HepG2 (cell line): ENCODE results near the gene PCNX4. TPM values are rescaled to one million over a fixed set of nuclear protein-coding genes. Genes with fewer than 3 reads are reported as not detected.

Source experiments
- ATAC-seq: fragments of 200-7000 bp; cut with Tn5 transposase; 3 replicates; pipeline ENCODE4 v1.9.1; 2020; ENCODE audit warnings: mild to moderate bottlenecking, moderate library complexity
- BruUV-seq: library from RNA; stranded (reverse); fragments of 400-500 nt; replicated peaks from 2 replicates; lab custom pipeline; 2021; lab: Mats Ljungman, UMichigan
- CTCF ChIA-PET: fragments of 300-600 bp; formaldehyde crosslinking; extraction: SDS; loops from one replicate; lab custom pipeline; 2021; ENCODE audit warnings: low total read pairs, inconsistent platforms, low intra/inter-chr PET ratio; lab: Yijun Ruan, JAX
- POLR2A ChIA-PET: fragments of 350-600 bp; sonication (Branson Sonifier 250); formaldehyde crosslinking; loops from one replicate; lab custom pipeline; 2020; ENCODE audit warnings: antibody characterized with exemption, inconsistent platforms; lab: Yijun Ruan, JAX
- DNase-seq: peaks from one replicate; pipeline ENCODE4 v3.0.0-alpha.2; 2015; ENCODE audit warnings: low spot score
- FAIRE-seq: peaks from 3 replicates; lab custom pipeline; 2011; peaks lifted over from hg19 to GRCh38; lab: Jason Lieb, UNC
- H2AFZ ChIP-seq: one replicate; pipeline ENCODE4 v1.6.1; 2011; ENCODE audit warnings: low read length, inconsistent platforms
- H3K27ac ChIP-seq: fragments of 300-600 bp; 3 replicates; pipeline ENCODE4 v1.8.0; 2011; ENCODE audit warnings: mixed run types, mild to moderate bottlenecking, mixed read lengths, low read length, inconsistent platforms; ENCODE audit not compliant: insufficient read depth; ENCODE audit errors: extremely low read length
- H3K27me3 ChIP-seq, 2 experiments: fragments of 200-600 bp in 1 of 2; 2 replicates in 1 of 2; 3 replicates in 1 of 2; pipeline versions ENCODE4 v1.6.0 to v1.8.0; 2011; ENCODE audit warnings: low read length in 2 of 2, mild to moderate bottlenecking in 2 of 2, moderate library complexity in 2 of 2, inconsistent platforms in 1 of 2; ENCODE audit not compliant: insufficient read depth in 2 of 2, control insufficient read depth in 1 of 2
- H3K36me3 ChIP-seq, 2 experiments: fragments of 200-600 bp in 1 of 2; replicated peaks in 1 of 2; 2 replicates in 1 of 2; 3 replicates in 1 of 2; pipeline versions ENCODE4 v1.5.1 to v1.8.0; 2011; ENCODE audit warnings: low read length in 2 of 2, inconsistent platforms in 1 of 2; ENCODE audit not compliant: insufficient read depth in 2 of 2, control insufficient read depth in 1 of 2
- H3K4me1 ChIP-seq: 2 replicates; pipeline ENCODE4 v1.5.1; 2012; ENCODE audit warnings: low read length, inconsistent platforms; ENCODE audit not compliant: insufficient read depth
- H3K4me2 ChIP-seq: 2 replicates; pipeline ENCODE4 v1.6.0; 2011; ENCODE audit warnings: low read depth, low read length, inconsistent platforms
- H3K4me3 ChIP-seq, 3 experiments: fragments of 200-600 bp in 1 of 3; sonication (generic), shearing (Covaris generic) in 1 of 3; replicated peaks in 1 of 3; 2 replicates each; pipeline ENCODE4 v1.5.1; 2011 to 2016; ENCODE audit warnings: low read length in 3 of 3, inconsistent platforms in 2 of 3, low read depth in 2 of 3, mild to moderate bottlenecking in 2 of 3, control low read depth in 1 of 3, mixed read lengths in 1 of 3; ENCODE audit not compliant: insufficient read depth in 1 of 3
- H3K79me2 ChIP-seq: one replicate; pipeline ENCODE4 v1.6.1; 2011; ENCODE audit warnings: low read length, inconsistent platforms; ENCODE audit not compliant: insufficient read depth
- H3K9ac ChIP-seq: 2 replicates; pipeline ENCODE4 v1.6.0; 2011; ENCODE audit warnings: mild to moderate bottlenecking, low read depth, low read length, inconsistent platforms; ENCODE audit not compliant: insufficient read depth
- H3K9me3 ChIP-seq: 2 replicates; pipeline ENCODE4 v1.5.1; 2012; ENCODE audit warnings: mild to moderate bottlenecking, low read length
- H4K20me1 ChIP-seq: 2 replicates; pipeline ENCODE4 v1.6.0; 2011; ENCODE audit warnings: inconsistent platforms, mild to moderate bottlenecking, low read length, moderate library complexity; ENCODE audit not compliant: insufficient read depth
- ATF7 ChIP-seq, 2 experiments: fragments of 450-650 bp in 1 of 2; sonication (generic) in 1 of 2; formaldehyde crosslinking in 1 of 2; IDR thresholded peaks; 2 replicates each; pipeline versions ENCODE4 v1.4.0 to v1.6.1; 2016 to 2020; ENCODE audit warnings: antibody characterized with exemption in 1 of 2, mild to moderate bottlenecking in 1 of 2, missing genetic modification reagents in 1 of 2
- FOXM1 ChIP-seq: sonication (generic); formaldehyde crosslinking; IDR thresholded peaks from 2 replicates; pipeline ENCODE4 v1.5.0; 2020; ENCODE audit warnings: missing genetic modification reagents
- NCOA2 ChIP-seq: sonication (generic); formaldehyde crosslinking; IDR thresholded peaks from 2 replicates; pipeline ENCODE4 v1.8.0; 2022; ENCODE audit warnings: inconsistent platforms
- POLR2A ChIP-seq, 2 experiments: IDR thresholded peaks; 2 replicates each; pipeline ENCODE4 v1.6.1; 2011; ENCODE audit warnings: low read depth in 2 of 2, low read length in 2 of 2, mild to moderate bottlenecking in 1 of 2, moderate library complexity in 1 of 2; ENCODE audit not compliant: insufficient read depth in 1 of 2
- SRSF4 ChIP-seq: fragments of 200-400 bp; formaldehyde crosslinking; IDR thresholded peaks from one replicate; pipeline ENCODE4 v1.6.1; 2018; ENCODE audit warnings: mild to moderate bottlenecking, low read depth, low read length, moderate library complexity; ENCODE audit not compliant: poor library complexity, severe bottlenecking
- SRSF9 ChIP-seq: fragments of 200-400 bp; formaldehyde crosslinking; IDR thresholded peaks from 2 replicates; pipeline ENCODE4 v1.6.1; 2018; ENCODE audit warnings: borderline replicate concordance, mild to moderate bottlenecking, low read depth, low read length; ENCODE audit not compliant: insufficient read depth, poor library complexity, severe bottlenecking
- ZNF484 ChIP-seq: sonication (generic); formaldehyde crosslinking; IDR thresholded peaks from 2 replicates; pipeline ENCODE4 v1.5.1; 2020; ENCODE audit warnings: mild to moderate bottlenecking, low read depth, missing genetic modification reagents, borderline replicate concordance
- ZNF563 ChIP-seq: sonication (generic); formaldehyde crosslinking; IDR thresholded peaks from 2 replicates; pipeline ENCODE4 v1.8.0; 2022; ENCODE audit warnings: mild to moderate bottlenecking, moderate library complexity, missing genetic modification reagents
- ZSCAN20 ChIP-seq: sonication (generic); formaldehyde crosslinking; IDR thresholded peaks from 2 replicates; pipeline ENCODE4 v1.4.0; 2020; ENCODE audit warnings: missing genetic modification reagents, mild to moderate bottlenecking, borderline replicate concordance
- WGBS: methylation state at CpG from one replicate; pipeline ENCODE4 v1.1.6; 2017; ENCODE audit warnings: low lambda C conversion rate; 5-methylcytosine and 5-hydroxymethylcytosine counted together
- in situ Hi-C: cut with HindIII; loops from 2 replicates; pipeline ENCODE4 v1.10.0; 2017; ENCODE audit warnings: low pct_unique_long_range_greater_than_20kb; ENCODE audit not compliant: extremely low pct_ligation_motif_present
- intact Hi-C: fragments of 100-400 bp; cut with micrococcal nuclease; formaldehyde crosslinking; loops from one replicate; pipeline ENCODE4 v1.10.0; 2022; ENCODE audit not compliant: unreplicated experiment
- polyA plus RNA-seq, 8 experiments: library from polyadenylated mRNA; depleted of rRNA in 3 of 8; stranded (reverse) in 7 of 8; unstranded in 1 of 8; fragments of >200 nt; fragmentation: Illumina TruSeq in 4 of 8; extraction: Trizol in 4 of 8; gene quantifications; 2 replicates each; pipeline versions ENCODE4 v1.2.1 to v1.2.3, GENCODE V29; 2011 to 2016; ENCODE audit warnings: low read depth in 4 of 8, missing spikeins in 1 of 8, mixed read lengths in 1 of 8; ENCODE audit not compliant: insufficient read depth in 1 of 8
- total RNA-seq, 5 experiments: library from RNA; depleted of rRNA; stranded (reverse); fragments of >200 nt; fragmentation: Illumina TruSeq; extraction: Trizol; gene quantifications; 2 replicates each; pipeline ENCODE4 v1.2.3, GENCODE V29; 2016; ENCODE audit warnings: low read depth in 1 of 5
- TF ChIP-seq, protein P1 (sequence below): sonication (generic); formaldehyde crosslinking; IDR thresholded peaks from 2 replicates; pipeline ENCODE4 v1.8.1; 2023; ENCODE audit warnings: mild to moderate bottlenecking, missing genetic modification reagents, borderline replicate concordance
- TF ChIP-seq, protein P2 (sequence below), 2 experiments: sonication (generic) in 1 of 2; formaldehyde crosslinking in 1 of 2; IDR thresholded peaks; 2 replicates each; pipeline versions ENCODE4 v1.4.0 to v1.6.1; 2018 to 2020; ENCODE audit warnings: missing genetic modification reagents in 2 of 2, borderline replicate concordance in 1 of 2, low read depth in 1 of 2, mild to moderate bottlenecking in 1 of 2, missing biosample characterization in 1 of 2
- TF ChIP-seq, protein P3 (sequence below): sonication (generic); formaldehyde crosslinking; conservative IDR thresholded peaks from 2 replicates; pipeline ENCODE4 v1.8.0; 2022; ENCODE audit warnings: missing genetic modification reagents
- TF ChIP-seq, protein P4 (sequence below): sonication (generic); formaldehyde crosslinking; IDR thresholded peaks from 2 replicates; pipeline ENCODE4 v1.8.1; 2023; ENCODE audit warnings: mild to moderate bottlenecking, missing genetic modification reagents
- TF ChIP-seq, protein P5 (sequence below): sonication (generic); formaldehyde crosslinking; IDR thresholded peaks from 2 replicates; pipeline ENCODE4 v1.5.0; 2020; ENCODE audit warnings: mild to moderate bottlenecking, missing genetic modification reagents

The PCNX4 gene
- total and polyA plus RNA-seq, 2 of the 13 experiments (the other 11 are each of a cell fraction or from before 2014, with no cell fraction given) = 28.6 to 43.0 TPM

DNA sequence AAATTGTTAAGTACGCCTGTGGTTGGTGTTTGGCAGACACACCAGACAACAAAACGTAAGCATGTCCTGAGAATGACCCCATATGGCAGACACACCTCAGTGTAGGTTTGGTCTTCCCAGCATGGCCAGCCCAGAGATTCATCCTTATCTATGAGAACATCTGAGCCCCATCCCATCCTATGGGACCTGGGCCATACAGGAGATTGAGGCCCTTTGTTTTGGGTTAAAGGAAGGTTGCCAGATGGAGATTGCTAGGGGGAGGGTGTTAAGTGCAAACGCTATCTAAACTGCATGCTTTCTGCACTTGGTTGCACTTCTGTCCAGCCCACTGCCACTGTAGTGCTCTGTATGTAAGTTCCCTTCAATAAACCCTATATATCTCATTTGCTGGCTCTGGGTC lies 4.1 kb upstream of the PCNX4 start (continued):
- TF ChIP-seq, protein P1, sequence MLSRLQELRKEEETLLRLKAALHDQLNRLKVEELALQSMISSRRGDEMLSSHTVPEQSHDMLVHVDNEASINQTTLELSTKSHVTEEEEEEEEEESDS (CRISPR knock-in tag) = no peak
- TF ChIP-seq, protein P2, sequence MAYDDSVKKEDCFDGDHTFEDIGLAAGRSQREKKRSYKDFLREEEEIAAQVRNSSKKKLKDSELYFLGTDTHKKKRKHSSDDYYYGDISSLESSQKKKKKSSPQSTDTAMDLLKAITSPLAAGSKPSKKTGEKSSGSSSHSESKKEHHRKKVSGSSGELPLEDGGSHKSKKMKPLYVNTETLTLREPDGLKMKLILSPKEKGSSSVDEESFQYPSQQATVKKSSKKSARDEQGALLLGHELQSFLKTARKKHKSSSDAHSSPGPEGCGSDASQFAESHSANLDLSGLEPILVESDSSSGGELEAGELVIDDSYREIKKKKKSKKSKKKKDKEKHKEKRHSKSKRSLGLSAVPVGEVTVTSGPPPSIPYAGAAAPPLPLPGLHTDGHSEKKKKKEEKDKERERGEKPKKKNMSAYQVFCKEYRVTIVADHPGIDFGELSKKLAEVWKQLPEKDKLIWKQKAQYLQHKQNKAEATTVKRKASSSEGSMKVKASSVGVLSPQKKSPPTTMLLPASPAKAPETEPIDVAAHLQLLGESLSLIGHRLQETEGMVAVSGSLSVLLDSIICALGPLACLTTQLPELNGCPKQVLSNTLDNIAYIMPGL (CRISPR knock-in tag; IDR thresholded peaks at IDR 0.05; ENCODE audit: borderline replicate concordance in 1 of 2, low read depth in 1 of 2) = no peak

DNA sequence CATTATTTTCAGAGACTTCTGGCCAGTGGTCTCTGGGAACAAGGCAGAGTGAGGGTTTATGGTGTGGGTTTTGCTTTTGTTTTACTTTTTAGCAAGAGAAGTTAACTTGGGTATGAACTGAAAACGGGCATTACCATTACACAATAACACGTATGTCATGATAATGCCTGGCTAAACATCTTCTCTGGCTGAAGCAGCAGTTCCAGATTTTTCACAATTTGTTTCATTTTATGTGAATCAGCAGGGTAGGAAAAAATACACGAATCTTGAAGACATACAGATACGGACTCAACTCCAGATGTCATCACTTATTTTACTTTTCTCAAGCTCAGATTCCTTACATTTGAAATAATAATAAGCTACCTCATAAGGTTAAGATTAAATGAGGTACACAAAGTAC lies 2.5 kb upstream of the PCNX4 start:
- FAIRE-seq (no peak), ATAC-seq (no peak), DNase-seq (no peak)
- H3K4me2 ChIP-seq = no peak overlapping the region
- no peak overlapping the region for H3K4me3 ChIP-seq
- no peak overlapping the region for H3K9ac ChIP-seq
- ChIA-PET POLR2A (no interaction called here), CTCF (no interaction called here)
- H2AFZ ChIP-seq = peak overlapping the region; percentile 84
- peaks cover 20% of the 10 kb centered on the region for H3K79me2 ChIP-seq
- H4K20me1 ChIP-seq = no peaks in the 10 kb centered on the region
- no peaks in the 10 kb centered on the region for H3K36me3 ChIP-seq
- no TSS peak for BruUV-seq
- intact Hi-C loops = no loop called here
- no peak overlapping the region for H3K27ac ChIP-seq
- peaks cover 0 to 3% of the 10 kb centered on the region in 2 experiments; a peak in 1 of 5 replicates for H3K27me3 ChIP-seq
- in situ Hi-C loops = no loop called here
- peaks cover 9% of the 10 kb centered on the region for H3K4me1 ChIP-seq
- 20% methylated on average over 4 of the region's 4 CpGs for WGBS
- no peaks in the 10 kb centered on the region for H3K9me3 ChIP-seq
- TF ChIP-seq POLR2A (IDR thresholded peaks at IDR 0.05; ENCODE audit: insufficient read depth in 1 of 2, low read depth in 2 of 2, low read length in 2 of 2) = no peak
- no peak for TF ChIP-seq ZNF563 (CRISPR knock-in tag)
- no peak for TF ChIP-seq ATF7 (IDR thresholded peaks at IDR 0.05)
- no peak for TF ChIP-seq ATF7 (CRISPR knock-in tag; IDR thresholded peaks at IDR 0.05)
- TF ChIP-seq SRSF4 = no peak
- TF ChIP-seq, protein P3, sequence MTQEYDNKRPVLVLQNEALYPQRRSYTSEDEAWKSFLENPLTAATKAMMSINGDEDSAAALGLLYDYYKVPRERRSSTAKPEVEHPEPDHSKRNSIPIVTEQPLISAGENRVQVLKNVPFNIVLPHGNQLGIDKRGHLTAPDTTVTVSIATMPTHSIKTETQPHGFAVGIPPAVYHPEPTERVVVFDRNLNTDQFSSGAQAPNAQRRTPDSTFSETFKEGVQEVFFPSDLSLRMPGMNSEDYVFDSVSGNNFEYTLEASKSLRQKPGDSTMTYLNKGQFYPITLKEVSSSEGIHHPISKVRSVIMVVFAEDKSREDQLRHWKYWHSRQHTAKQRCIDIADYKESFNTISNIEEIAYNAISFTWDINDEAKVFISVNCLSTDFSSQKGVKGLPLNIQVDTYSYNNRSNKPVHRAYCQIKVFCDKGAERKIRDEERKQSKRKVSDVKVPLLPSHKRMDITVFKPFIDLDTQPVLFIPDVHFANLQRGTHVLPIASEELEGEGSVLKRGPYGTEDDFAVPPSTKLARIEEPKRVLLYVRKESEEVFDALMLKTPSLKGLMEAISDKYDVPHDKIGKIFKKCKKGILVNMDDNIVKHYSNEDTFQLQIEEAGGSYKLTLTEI (CRISPR knock-in tag) = no peak
- TF ChIP-seq ZSCAN20 = no peak
- TF ChIP-seq, protein P1 (CRISPR knock-in tag) = no peak
- no peak for TF ChIP-seq NCOA2 (CRISPR knock-in tag)
- no peak for TF ChIP-seq FOXM1 (CRISPR knock-in tag)
- TF ChIP-seq, protein P4, sequence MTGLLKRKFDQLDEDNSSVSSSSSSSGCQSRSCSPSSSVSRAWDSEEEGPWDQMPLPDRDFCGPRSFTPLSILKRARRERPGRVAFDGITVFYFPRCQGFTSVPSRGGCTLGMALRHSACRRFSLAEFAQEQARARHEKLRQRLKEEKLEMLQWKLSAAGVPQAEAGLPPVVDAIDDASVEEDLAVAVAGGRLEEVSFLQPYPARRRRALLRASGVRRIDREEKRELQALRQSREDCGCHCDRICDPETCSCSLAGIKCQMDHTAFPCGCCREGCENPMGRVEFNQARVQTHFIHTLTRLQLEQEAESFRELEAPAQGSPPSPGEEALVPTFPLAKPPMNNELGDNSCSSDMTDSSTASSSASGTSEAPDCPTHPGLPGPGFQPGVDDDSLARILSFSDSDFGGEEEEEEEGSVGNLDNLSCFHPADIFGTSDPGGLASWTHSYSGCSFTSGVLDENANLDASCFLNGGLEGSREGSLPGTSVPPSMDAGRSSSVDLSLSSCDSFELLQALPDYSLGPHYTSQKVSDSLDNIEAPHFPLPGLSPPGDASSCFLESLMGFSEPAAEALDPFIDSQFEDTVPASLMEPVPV (CRISPR knock-in tag) = no peak
- TF ChIP-seq, protein P5, sequence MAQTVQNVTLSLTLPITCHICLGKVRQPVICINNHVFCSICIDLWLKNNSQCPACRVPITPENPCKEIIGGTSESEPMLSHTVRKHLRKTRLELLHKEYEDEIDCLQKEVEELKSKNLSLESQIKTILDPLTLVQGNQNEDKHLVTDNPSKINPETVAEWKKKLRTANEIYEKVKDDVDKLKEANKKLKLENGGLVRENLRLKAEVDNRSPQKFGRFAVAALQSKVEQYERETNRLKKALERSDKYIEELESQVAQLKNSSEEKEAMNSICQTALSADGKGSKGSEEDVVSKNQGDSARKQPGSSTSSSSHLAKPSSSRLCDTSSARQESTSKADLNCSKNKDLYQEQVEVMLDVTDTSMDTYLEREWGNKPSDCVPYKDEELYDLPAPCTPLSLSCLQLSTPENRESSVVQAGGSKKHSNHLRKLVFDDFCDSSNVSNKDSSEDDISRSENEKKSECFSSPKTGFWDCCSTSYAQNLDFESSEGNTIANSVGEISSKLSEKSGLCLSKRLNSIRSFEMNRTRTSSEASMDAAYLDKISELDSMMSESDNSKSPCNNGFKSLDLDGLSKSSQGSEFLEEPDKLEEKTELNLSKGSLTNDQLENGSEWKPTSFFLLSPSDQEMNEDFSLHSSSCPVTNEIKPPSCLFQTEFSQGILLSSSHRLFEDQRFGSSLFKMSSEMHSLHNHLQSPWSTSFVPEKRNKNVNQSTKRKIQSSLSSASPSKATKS (CRISPR knock-in tag) = no peak
- TF ChIP-seq ZNF484 = no peak
- no peak for TF ChIP-seq SRSF9
